Measurements from ENCODE around the gene CDK5R1. TPM values are rescaled to one million over a fixed set of nuclear protein-coding genes. Genes with fewer than 3 reads are reported as not detected.
"Not testable (repeated sequence)": the region's sequence is repeated elsewhere in the genome, so short reads cannot be mapped to it uniquely, and the experiment has no call there.

The CDK5R1 gene
- total RNA-seq, 1 experiment from 2014 or later = 9.9 TPM

DNA sequence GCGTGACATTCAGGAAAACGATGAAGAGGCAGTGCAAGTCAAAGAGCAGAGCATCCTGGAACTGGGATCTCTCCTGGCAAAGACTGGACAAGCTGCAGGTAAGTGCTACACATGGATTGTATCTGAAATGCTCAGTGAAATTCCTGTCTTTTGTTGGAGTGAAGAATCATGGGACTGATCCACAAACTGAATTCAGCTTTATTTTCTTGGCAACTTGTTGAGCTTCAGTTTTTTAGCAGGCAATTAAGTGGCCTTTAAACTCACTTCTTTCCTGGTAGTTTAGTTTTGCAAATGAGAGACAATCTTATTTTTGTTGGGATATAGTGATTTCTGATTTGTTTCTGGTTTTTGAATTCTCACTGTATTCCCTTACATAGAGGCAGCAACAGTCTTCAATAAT lies 39.8 kb upstream of the CDK5R1 start:
- peaks cover 49% of the 10 kb centered on the region for H3K36me3 Mint-ChIP-seq
- TF ChIP-seq, protein P1, sequence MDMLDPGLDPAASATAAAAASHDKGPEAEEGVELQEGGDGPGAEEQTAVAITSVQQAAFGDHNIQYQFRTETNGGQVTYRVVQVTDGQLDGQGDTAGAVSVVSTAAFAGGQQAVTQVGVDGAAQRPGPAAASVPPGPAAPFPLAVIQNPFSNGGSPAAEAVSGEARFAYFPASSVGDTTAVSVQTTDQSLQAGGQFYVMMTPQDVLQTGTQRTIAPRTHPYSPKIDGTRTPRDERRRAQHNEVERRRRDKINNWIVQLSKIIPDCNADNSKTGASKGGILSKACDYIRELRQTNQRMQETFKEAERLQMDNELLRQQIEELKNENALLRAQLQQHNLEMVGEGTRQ (CRISPR knock-in tag; IDR thresholded peaks at IDR 0.05) = no peak
- TF ChIP-seq RORB (CRISPR knock-in tag; IDR thresholded peaks at IDR 0.05) (no peak), ZBTB21 (CRISPR knock-in tag; IDR thresholded peaks at IDR 0.05; ENCODE audit: borderline replicate concordance) (no peak), EMX1 (CRISPR knock-in tag; IDR thresholded peaks at IDR 0.05) (no peak)
- CTCF ChIA-PET = no interaction called here

GRCh38 chr17:32449963-32450362 lies 36.8 kb upstream of the CDK5R1 start:
- TF ChIP-seq, protein P2, sequence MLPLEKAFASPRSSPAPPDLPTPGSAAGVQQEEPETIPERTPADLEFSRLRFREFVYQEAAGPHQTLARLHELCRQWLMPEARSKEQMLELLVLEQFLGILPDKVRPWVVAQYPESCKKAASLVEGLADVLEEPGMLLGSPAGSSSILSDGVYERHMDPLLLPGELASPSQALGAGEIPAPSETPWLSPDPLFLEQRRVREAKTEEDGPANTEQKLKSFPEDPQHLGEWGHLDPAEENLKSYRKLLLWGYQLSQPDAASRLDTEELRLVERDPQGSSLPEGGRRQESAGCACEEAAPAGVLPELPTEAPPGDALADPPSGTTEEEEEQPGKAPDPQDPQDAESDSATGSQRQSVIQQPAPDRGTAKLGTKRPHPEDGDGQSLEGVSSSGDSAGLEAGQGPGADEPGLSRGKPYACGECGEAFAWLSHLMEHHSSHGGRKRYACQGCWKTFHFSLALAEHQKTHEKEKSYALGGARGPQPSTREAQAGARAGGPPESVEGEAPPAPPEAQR (CRISPR knock-in tag; IDR thresholded peaks at IDR 0.05) = no peak
- TF ChIP-seq, protein P3, sequence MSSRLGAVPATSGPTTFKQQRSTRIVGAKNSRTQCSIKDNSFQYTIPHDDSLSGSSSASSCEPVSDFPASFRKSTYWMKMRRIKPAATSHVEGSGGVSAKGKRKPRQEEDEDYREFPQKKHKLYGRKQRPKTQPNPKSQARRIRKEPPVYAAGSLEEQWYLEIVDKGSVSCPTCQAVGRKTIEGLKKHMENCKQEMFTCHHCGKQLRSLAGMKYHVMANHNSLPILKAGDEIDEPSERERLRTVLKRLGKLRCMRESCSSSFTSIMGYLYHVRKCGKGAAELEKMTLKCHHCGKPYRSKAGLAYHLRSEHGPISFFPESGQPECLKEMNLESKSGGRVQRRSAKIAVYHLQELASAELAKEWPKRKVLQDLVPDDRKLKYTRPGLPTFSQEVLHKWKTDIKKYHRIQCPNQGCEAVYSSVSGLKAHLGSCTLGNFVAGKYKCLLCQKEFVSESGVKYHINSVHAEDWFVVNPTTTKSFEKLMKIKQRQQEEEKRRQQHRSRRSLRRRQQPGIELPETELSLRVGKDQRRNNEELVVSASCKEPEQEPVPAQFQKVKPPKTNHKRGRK (CRISPR knock-in tag; IDR thresholded peaks at IDR 0.05; ENCODE audit: borderline replicate concordance) = no peak
- TF ChIP-seq EMX1 (CRISPR knock-in tag; IDR thresholded peaks at IDR 0.05) = no peak
- no peak for TF ChIP-seq FOXK1 (CRISPR knock-in tag; IDR thresholded peaks at IDR 0.05)
- TF ChIP-seq TP53 (CRISPR knock-in tag; IDR thresholded peaks at IDR 0.05) = no peak
- TF ChIP-seq CREM (CRISPR knock-in tag; IDR thresholded peaks at IDR 0.05) = no peak
- no peak for TF ChIP-seq ARID4B (CRISPR knock-in tag; IDR thresholded peaks at IDR 0.05; ENCODE audit: borderline replicate concordance)
- no peak for TF ChIP-seq ZNF281 (CRISPR knock-in tag; IDR thresholded peaks at IDR 0.05)
- no peak for TF ChIP-seq ELF4 (CRISPR knock-in tag; IDR thresholded peaks at IDR 0.05; ENCODE audit: low read depth)
- no peak for TF ChIP-seq ZNF138 (CRISPR knock-in tag; conservative IDR thresholded peaks at IDR 0.05)
- ChIA-PET CTCF (no interaction called here), POLR2A (no interaction called here)
- Mint-ChIP-seq H3K36me3 (peaks cover 79% of the 10 kb centered on the region), H3K4me1 (peaks cover 19% of the 10 kb centered on the region), H3K27me3 (ENCODE audit: low read depth) (no peaks in the 10 kb centered on the region), H3K9me3 (peaks cover 2% of the 10 kb centered on the region; the same call in 1 of the 2 replicates), H3K4me3 (no peak overlapping the region), H3K27ac (no peak overlapping the region)
- DNase-seq (ENCODE audit: low spot score) (no peak), ATAC-seq (no peak)

More for the DNA sequence above, 39.8 kb upstream of the CDK5R1 start:
- peaks cover 21% of the 10 kb centered on the region for H3K27me3 Mint-ChIP-seq (ENCODE audit: low read depth)
- ATAC-seq = no peak
- H3K4me1 Mint-ChIP-seq = peaks cover 19% of the 10 kb centered on the region
- no peak for DNase-seq (ENCODE audit: low spot score)
- POLR2A ChIA-PET = no interaction called here
- 0 out of 2 replicates have a peak overlapping the region, but pooled peaks have one; percentile 95 for H3K4me3 Mint-ChIP-seq
- peak overlapping the region; percentile 66 for H3K27ac Mint-ChIP-seq
- H3K9me3 Mint-ChIP-seq = peaks cover 13% of the 10 kb centered on the region

GRCh38 chr17:32450379-32450778 lies 36.4 kb upstream of the CDK5R1 start:
- H3K9me3 Mint-ChIP-seq, CTCF ChIA-PET: not testable (repeated sequence)
- peaks cover 17% of the 10 kb centered on the region for H3K4me1 Mint-ChIP-seq

More at GRCh38 chr17:32450379-32450778, 36.4 kb upstream of the CDK5R1 start:
- POLR2A ChIA-PET; H3K27ac Mint-ChIP-seq; H3K4me3 Mint-ChIP-seq; ATAC-seq; H3K27me3 Mint-ChIP-seq (ENCODE audit: low read depth); DNase-seq (ENCODE audit: low spot score): not testable (repeated sequence)
- peaks cover 83% of the 10 kb centered on the region for H3K36me3 Mint-ChIP-seq
